K562 (cell line): ENCODE results near the gene PDGFA. TPM values are rescaled to one million over a fixed set of nuclear protein-coding genes. Genes with fewer than 3 reads are reported as not detected.

Experiments used
- ATAC-seq: fragments of 200-7000 bp; cut with Tn5 transposase; 3 replicates; pipeline ENCODE4 v1.9.1; 2020; ENCODE audit warnings: moderate library complexity
- BruUV-seq: library from RNA; stranded (reverse); fragments of 400-500 nt; replicated peaks from 2 replicates; lab custom pipeline; 2021; lab: Mats Ljungman, UMichigan
- CTCF ChIA-PET: fragments of 300-600 bp; formaldehyde crosslinking; extraction: SDS; loops from one replicate; lab custom pipeline; 2021; ENCODE audit warnings: low intra/inter-chr PET ratio; lab: Yijun Ruan, JAX
- POLR2A ChIA-PET: fragments of 300-600, 350-650 bp; sonication (Branson Sonifier 250); formaldehyde crosslinking; extraction: SDS; loops from one replicate; lab custom pipeline; 2021; ENCODE audit warnings: antibody characterized with exemption, inconsistent platforms; lab: Yijun Ruan, JAX
- DNase-seq, 4 experiments: peaks; one replicate each; pipeline versions ENCODE4 v3.0.0 to v3.0.0-alpha.2; 2011 to 2018; ENCODE audit warnings: low spot score in 3 of 4, mixed read lengths in 3 of 4; ENCODE audit errors: extremely low read depth in 1 of 4
- FAIRE-seq: peaks from 2 replicates; lab custom pipeline; 2011; peaks lifted over from hg19 to GRCh38; lab: Jason Lieb, UNC
- H2AFZ ChIP-seq: 2 replicates; pipeline ENCODE4 v1.6.0; 2011; ENCODE audit warnings: low read depth, low read length, control low read depth, inconsistent platforms
- H3K27ac ChIP-seq: fragments of 200-600 bp; 3 replicates; pipeline ENCODE4 v1.8.0; 2011; ENCODE audit warnings: low read depth, mild to moderate bottlenecking, control low read depth, inconsistent platforms, low read length, moderate library complexity, mixed read lengths; ENCODE audit errors: extremely low read depth
- H3K27me3 ChIP-seq, 2 experiments: fragments of 300-600 bp in 1 of 2; 2 replicates in 1 of 2; 3 replicates in 1 of 2; pipeline versions ENCODE4 v1.6.0 to v1.8.0; 2011; ENCODE audit warnings: inconsistent platforms in 2 of 2, low read length in 2 of 2, mild to moderate bottlenecking in 1 of 2, mixed read lengths in 1 of 2, moderate library complexity in 1 of 2; ENCODE audit not compliant: control insufficient read depth in 2 of 2, insufficient read depth in 2 of 2
- H3K36me3 ChIP-seq: fragments of 300-600 bp; 3 replicates; pipeline ENCODE4 v1.8.0; 2011; ENCODE audit warnings: mild to moderate bottlenecking, low read length, inconsistent platforms; ENCODE audit not compliant: control insufficient read depth, insufficient read depth
- H3K4me1 ChIP-seq, 2 experiments: fragments of 200-600 bp in 1 of 2; replicated peaks in 1 of 2; 2 replicates in 1 of 2; 3 replicates in 1 of 2; pipeline versions ENCODE4 v1.5.1 to v1.8.0; 2011; ENCODE audit warnings: inconsistent platforms in 2 of 2, low read length in 2 of 2, mild to moderate bottlenecking in 1 of 2, mixed read lengths in 1 of 2, moderate library complexity in 1 of 2; ENCODE audit not compliant: control insufficient read depth in 2 of 2, insufficient read depth in 2 of 2
- H3K4me2 ChIP-seq: 2 replicates; pipeline ENCODE4 v1.6.1; 2011; ENCODE audit warnings: low read length, control low read depth, inconsistent platforms, mixed read lengths; ENCODE audit not compliant: insufficient read depth
- H3K4me3 ChIP-seq: fragments of 200-600 bp; sonication (generic), shearing (Covaris generic); 2 replicates; pipeline ENCODE4 v1.5.1; 2016; ENCODE audit warnings: control low read depth, inconsistent platforms
- H3K79me2 ChIP-seq: fragments of 200-600 bp; 3 replicates; pipeline ENCODE4 v1.8.0; 2011; ENCODE audit warnings: low read length, inconsistent platforms; ENCODE audit not compliant: control insufficient read depth, insufficient read depth
- H3K9ac ChIP-seq, 2 experiments: 2 replicates each; pipeline versions ENCODE4 v1.6.0 to v1.6.1; 2011; ENCODE audit warnings: low read depth in 2 of 2, low read length in 2 of 2, control low read depth in 1 of 2, inconsistent platforms in 1 of 2, mild to moderate bottlenecking in 1 of 2, mixed read lengths in 1 of 2; ENCODE audit not compliant: insufficient read depth in 1 of 2
- H3K9me1 ChIP-seq: one replicate; pipeline ENCODE4 v1.6.0; 2011; ENCODE audit warnings: inconsistent platforms, mild to moderate bottlenecking, low read length, moderate library complexity; ENCODE audit not compliant: control insufficient read depth, insufficient read depth
- H3K9me3 ChIP-seq: replicated peaks from 2 replicates; pipeline ENCODE4 v1.5.1; 2011; ENCODE audit warnings: low read depth, low read length, inconsistent platforms; ENCODE audit not compliant: control insufficient read depth, insufficient read depth
- H4K20me1 ChIP-seq: replicated peaks from 2 replicates; pipeline ENCODE4 v1.6.1; 2011; ENCODE audit warnings: low read length, inconsistent platforms, mixed read lengths; ENCODE audit not compliant: control insufficient read depth, insufficient read depth
- ASH1L ChIP-seq: fragments of 450-650 bp; IDR thresholded peaks from 2 replicates; pipeline ENCODE4 v1.6.1; 2018; ENCODE audit warnings: borderline replicate concordance, mild to moderate bottlenecking, low read depth; ENCODE audit not compliant: partially characterized antibody
- BRF1 ChIP-seq: IDR thresholded peaks from 3 replicates; pipeline ENCODE4 v1.6.1; 2011; ENCODE audit warnings: borderline replicate concordance, mild to moderate bottlenecking; ENCODE audit not compliant: insufficient read length; ENCODE audit errors: extremely low read depth
- C11orf30 ChIP-seq: fragments of 450-650 bp; IDR thresholded peaks from 2 replicates; pipeline ENCODE4 v1.6.1; 2016; ENCODE audit warnings: low read depth, mild to moderate bottlenecking
- EHMT2 ChIP-seq: fragments of 450-650 bp; IDR thresholded peaks from 2 replicates; pipeline ENCODE4 v1.6.1; 2018; ENCODE audit warnings: antibody characterized with exemption
- HDAC3 ChIP-seq: fragments of 450-650 bp; IDR thresholded peaks from 2 replicates; pipeline ENCODE4 v1.6.1; 2018; ENCODE audit warnings: borderline replicate concordance, mild to moderate bottlenecking, moderate library complexity; ENCODE audit not compliant: partially characterized antibody
- HNRNPH1 ChIP-seq: fragments of 200-400 bp; formaldehyde crosslinking; optimal IDR thresholded peaks from 2 replicates; pipeline ENCODE3; 2017; ENCODE audit warnings: low read depth, mild to moderate bottlenecking, low read length, moderate library complexity
- MCM5 ChIP-seq: fragments of 450-650 bp; IDR thresholded peaks from 2 replicates; pipeline ENCODE4 v1.6.1; 2016; ENCODE audit warnings: low read depth
- NR4A1 ChIP-seq, 2 experiments: fragments of 250-450 bp in 1 of 2; fragments of 450-650 bp in 1 of 2; sonication (Bioruptor Pico) in 1 of 2; IDR thresholded peaks; 2 replicates each; pipeline versions ENCODE4 v1.4.0 to v1.6.1; 2016 to 2020; ENCODE audit warnings: mild to moderate bottlenecking in 2 of 2, missing compliant biosample characterization in 1 of 2, missing genetic modification characterization in 1 of 2, moderate library complexity in 1 of 2
- ZC3H11A ChIP-seq: IDR thresholded peaks from 2 replicates; pipeline ENCODE4 v1.6.1; 2012; ENCODE audit warnings: low read depth, low read length, improper control_type of control experiment
- ZFP1 ChIP-seq: fragments of 450-650 bp; formaldehyde crosslinking; IDR thresholded peaks from 2 replicates; pipeline ENCODE4 v1.4.0; 2020; ENCODE audit warnings: mild to moderate bottlenecking, mixed read lengths
- ZNF324 ChIP-seq: fragments of 250-450 bp; sonication (Bioruptor Pico); IDR thresholded peaks from 2 replicates; pipeline ENCODE4 v1.4.0; 2020; ENCODE audit warnings: mild to moderate bottlenecking
- ZSCAN32 ChIP-seq: fragments of 450-650 bp; formaldehyde crosslinking; IDR thresholded peaks from 2 replicates; pipeline ENCODE4 v1.4.0; 2020; ENCODE audit warnings: mild to moderate bottlenecking, moderate library complexity
- WGBS: fragments of 100-300 bp; shearing (Covaris generic); methylation state at CpG from one replicate; pipeline ENCODE4 v1.1.6; 2016; ENCODE audit warnings: low coverage, mixed read lengths; ENCODE audit not compliant: insufficient coverage; ENCODE audit errors: missing lambda C conversion rate; 5-methylcytosine and 5-hydroxymethylcytosine counted together
- in situ Hi-C: fragments of 300-500 bp; cut with MboI; formaldehyde crosslinking; loops from 4 replicates; pipeline ENCODE4 v1.15.0; 2018; ENCODE audit warnings: inconsistent platforms, mixed read lengths
- intact Hi-C: fragments of 100-400 bp; cut with micrococcal nuclease; formaldehyde crosslinking; loops from 2 replicates; pipeline ENCODE4 v1.14.2; 2022
- polyA plus RNA-seq, 8 experiments: library from polyadenylated mRNA; depleted of rRNA in 4 of 8; stranded (reverse) in 5 of 8; unstranded in 3 of 8; fragments of >200 nt; fragmentation: Nextera tagmentation in 2 of 8; fragmentation: Illumina TruSeq in 1 of 8; extraction: Ambion mirVana in 2 of 8; extraction: Trizol in 1 of 8; gene quantifications; 2 replicates each; pipeline versions ENCODE4 v1.2.1 to v1.2.3, GENCODE V29; 2011 to 2014; ENCODE audit warnings: inconsistent platforms in 1 of 8, missing spikeins in 1 of 8
- total RNA-seq, 7 experiments: library from RNA; depleted of rRNA in 6 of 7; stranded (reverse); fragments of >200 nt in 6 of 7; fragmentation: Illumina TruSeq in 2 of 7; extraction: Trizol in 2 of 7; gene quantifications; 2 replicates each; pipeline versions ENCODE4 v1.2.1 to v1.2.3, GENCODE V29; 2011 to 2021; ENCODE audit warnings: low replicate concordance in 1 of 7
- TF ChIP-seq, protein P1 (sequence below), 2 experiments: fragments of 450-650 bp in 1 of 2; sonication (generic) in 1 of 2; formaldehyde crosslinking in 1 of 2; IDR thresholded peaks; 2 replicates each; pipeline versions ENCODE4 v1.7.1 to v1.9.0; 2016 to 2022; ENCODE audit warnings: inconsistent platforms in 1 of 2, mild to moderate bottlenecking in 1 of 2, missing genetic modification reagents in 1 of 2
- TF ChIP-seq, protein P2 (sequence below): fragments of 450-650 bp; IDR thresholded peaks from 2 replicates; pipeline ENCODE4 v1.6.1; 2016; ENCODE audit warnings: low read depth, mild to moderate bottlenecking, moderate library complexity

The PDGFA gene
- total and polyA plus RNA-seq, 9 of the 15 experiments (the other 6 are each of a cell fraction or from before 2014, with no cell fraction given), result 2.5 to 10.2 (median 4.6) TPM

- no peaks in the 10 kb centered on the region for H3K79me2 ChIP-seq
- H3K9ac ChIP-seq, result peak overlapping the region in 1 of 2 experiments; percentile 35; a peak in 1 of 4 replicates
- peaks cover 9 to 43% of the 10 kb centered on the region in 2 experiments for H3K4me1 ChIP-seq
- H3K9me1 ChIP-seq, result no peaks in the 10 kb centered on the region
- 0 out of 2 replicates have a peak, but pooled peaks cover 3% of the 10 kb centered on the region for H3K9me3 ChIP-seq
- no peak overlapping the region for H3K4me3 ChIP-seq
- no peaks in the 10 kb centered on the region for H4K20me1 ChIP-seq
- FAIRE-seq (no peak), DNase-seq (no peak), ATAC-seq (no peak)
- WGBS, result 57% methylated on average over 12 of the region's 12 CpGs
- ChIA-PET CTCF (no interaction called here), POLR2A (interaction anchor here (0.5 to 0.7 kb wide), 3 partner anchors 9 to 461 kb away, joined by 3 to 4 read pairs (median 3); no protein-coding TSS in a partner anchor)
- no peaks in the 10 kb centered on the region for H3K36me3 ChIP-seq
- H3K4me2 ChIP-seq, result no peak overlapping the region
- intact Hi-C loops (no loop called here), in situ Hi-C loops (no loop called here)
- BruUV-seq, result no TSS peak
- H3K27me3 ChIP-seq, result peaks cover 0 to 9% of the 10 kb centered on the region in 2 experiments; a peak in 1 of 5 replicates
- no peak overlapping the region for H2AFZ ChIP-seq
- no peak overlapping the region for H3K27ac ChIP-seq
- TF ChIP-seq BRF1, result no peak
- TF ChIP-seq EHMT2, result no peak
- TF ChIP-seq NR4A1 (CRISPR knock-in tag; IDR thresholded peaks at IDR 0.05), result no peak
- TF ChIP-seq NR4A1 (tag; IDR thresholded peaks at IDR 0.05), result no peak
- no peak for TF ChIP-seq ZC3H11A
- no peak for TF ChIP-seq ZSCAN32 (CRISPR knock-in tag)
- TF ChIP-seq ASH1L, result no peak
- TF ChIP-seq ZNF324 (CRISPR knock-in tag), result no peak
- TF ChIP-seq, protein P1, sequence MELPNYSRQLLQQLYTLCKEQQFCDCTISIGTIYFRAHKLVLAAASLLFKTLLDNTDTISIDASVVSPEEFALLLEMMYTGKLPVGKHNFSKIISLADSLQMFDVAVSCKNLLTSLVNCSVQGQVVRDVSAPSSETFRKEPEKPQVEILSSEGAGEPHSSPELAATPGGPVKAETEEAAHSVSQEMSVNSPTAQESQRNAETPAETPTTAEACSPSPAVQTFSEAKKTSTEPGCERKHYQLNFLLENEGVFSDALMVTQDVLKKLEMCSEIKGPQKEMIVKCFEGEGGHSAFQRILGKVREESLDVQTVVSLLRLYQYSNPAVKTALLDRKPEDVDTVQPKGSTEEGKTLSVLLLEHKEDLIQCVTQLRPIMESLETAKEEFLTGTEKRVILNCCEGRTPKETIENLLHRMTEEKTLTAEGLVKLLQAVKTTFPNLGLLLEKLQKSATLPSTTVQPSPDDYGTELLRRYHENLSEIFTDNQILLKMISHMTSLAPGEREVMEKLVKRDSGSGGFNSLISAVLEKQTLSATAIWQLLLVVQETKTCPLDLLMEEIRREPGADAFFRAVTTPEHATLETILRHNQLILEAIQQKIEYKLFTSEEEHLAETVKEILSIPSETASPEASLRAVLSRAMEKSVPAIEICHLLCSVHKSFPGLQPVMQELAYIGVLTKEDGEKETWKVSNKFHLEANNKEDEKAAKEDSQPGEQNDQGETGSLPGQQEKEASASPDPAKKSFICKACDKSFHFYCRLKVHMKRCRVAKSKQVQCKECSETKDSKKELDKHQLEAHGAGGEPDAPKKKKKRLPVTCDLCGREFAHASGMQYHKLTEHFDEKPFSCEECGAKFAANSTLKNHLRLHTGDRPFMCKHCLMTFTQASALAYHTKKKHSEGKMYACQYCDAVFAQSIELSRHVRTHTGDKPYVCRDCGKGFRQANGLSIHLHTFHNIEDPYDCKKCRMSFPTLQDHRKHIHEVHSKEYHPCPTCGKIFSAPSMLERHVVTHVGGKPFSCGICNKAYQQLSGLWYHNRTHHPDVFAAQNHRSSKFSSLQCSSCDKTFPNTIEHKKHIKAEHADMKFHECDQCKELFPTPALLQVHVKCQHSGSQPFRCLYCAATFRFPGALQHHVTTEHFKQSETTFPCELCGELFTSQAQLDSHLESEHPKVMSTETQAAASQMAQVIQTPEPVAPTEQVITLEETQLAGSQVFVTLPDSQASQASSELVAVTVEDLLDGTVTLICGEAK (IDR thresholded peaks at IDR 0.05), result no peak
- TF ChIP-seq, protein P1 (CRISPR knock-in tag; IDR thresholded peaks at IDR 0.05), result no peak
- no peak for TF ChIP-seq MCM5
- no peak for TF ChIP-seq ZFP1 (CRISPR knock-in tag)
- no peak for TF ChIP-seq HDAC3
- no peak for TF ChIP-seq C11orf30
- TF ChIP-seq HNRNPH1, result no peak
- TF ChIP-seq, protein P2, sequence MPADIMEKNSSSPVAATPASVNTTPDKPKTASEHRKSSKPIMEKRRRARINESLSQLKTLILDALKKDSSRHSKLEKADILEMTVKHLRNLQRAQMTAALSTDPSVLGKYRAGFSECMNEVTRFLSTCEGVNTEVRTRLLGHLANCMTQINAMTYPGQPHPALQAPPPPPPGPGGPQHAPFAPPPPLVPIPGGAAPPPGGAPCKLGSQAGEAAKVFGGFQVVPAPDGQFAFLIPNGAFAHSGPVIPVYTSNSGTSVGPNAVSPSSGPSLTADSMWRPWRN, result no peak
These were observed 6.1 kb upstream of the PDGFA start for GRCh38 chr7:525740-526139.
